Karpas-422 (cell line): ENCODE results near the gene TNKS1BP1. TPM values are rescaled to one million over a fixed set of nuclear protein-coding genes. Genes with fewer than 3 reads are reported as not detected.

ENCODE experiments used
- DNase-seq: peaks from one replicate; pipeline ENCODE4 v3.0.0-alpha.2; 2015
- H2AFZ ChIP-seq: fragments of 200-600 bp; sonication (generic); 2 replicates; pipeline ENCODE4 v1.6.1; 2014; ENCODE audit warnings: antibody characterized with exemption, low read length, mixed read lengths
- H3K27ac ChIP-seq: fragments of 200-600 bp; sonication (generic); 2 replicates; pipeline ENCODE4 v1.5.1; 2014; ENCODE audit warnings: mild to moderate bottlenecking, low read length, moderate library complexity
- H3K27me3 ChIP-seq: fragments of 200-600 bp; sonication (generic); 2 replicates; pipeline ENCODE4 v1.6.1; 2014; ENCODE audit warnings: low read length, mixed read lengths
- H3K36me3 ChIP-seq: fragments of 200-600 bp; sonication (generic); 2 replicates; pipeline ENCODE4 v1.6.1; 2014; ENCODE audit warnings: low read length, mixed read lengths; ENCODE audit not compliant: insufficient read depth
- H3K4me1 ChIP-seq: fragments of 200-600 bp; sonication (generic); 2 replicates; pipeline ENCODE4 v1.6.1; 2014; ENCODE audit warnings: mild to moderate bottlenecking, low read length, mixed read lengths
- H3K4me2 ChIP-seq: fragments of 200-600 bp; sonication (generic); 2 replicates; pipeline ENCODE4 v1.6.1; 2014; ENCODE audit warnings: low read length, low read depth, mild to moderate bottlenecking; ENCODE audit not compliant: poor library complexity, severe bottlenecking
- H3K4me3 ChIP-seq: fragments of 200-600 bp; sonication (generic); 2 replicates; pipeline ENCODE4 v1.5.1; 2014; ENCODE audit warnings: mild to moderate bottlenecking, antibody characterized with exemption, low read length, mixed read lengths
- H3K79me2 ChIP-seq: fragments of 200-600 bp; sonication (generic); 2 replicates; pipeline ENCODE4 v1.6.1; 2014; ENCODE audit warnings: mild to moderate bottlenecking, low read length, mixed read lengths
- H3K9ac ChIP-seq: fragments of 200-600 bp; sonication (generic); 2 replicates; pipeline ENCODE4 v1.6.0; 2014; ENCODE audit warnings: low read length
- H3K9me2 ChIP-seq: fragments of 200-600 bp; sonication (generic), shearing (Covaris generic); replicated peaks from 2 replicates; pipeline ENCODE4 v1.6.0; 2014; ENCODE audit warnings: mild to moderate bottlenecking, low read length, moderate library complexity; ENCODE audit not compliant: insufficient read depth
- H3K9me3 ChIP-seq: fragments of 300-700, 200-600 bp; sonication (generic); 2 replicates; pipeline ENCODE4 v1.6.1; 2014; ENCODE audit warnings: low read length, mixed read lengths
- H4K20me1 ChIP-seq: fragments of 200-600 bp; sonication (generic); 2 replicates; pipeline ENCODE4 v1.6.1; 2014; ENCODE audit warnings: mild to moderate bottlenecking, antibody characterized with exemption, low read length, low read depth; ENCODE audit not compliant: insufficient read depth
- total RNA-seq: library from RNA; depleted of rRNA; stranded (reverse); fragments of >200 nt; shearing (Covaris generic); gene quantifications from 2 replicates; pipeline ENCODE4 v1.2.3, GENCODE V29; 2014; ENCODE audit warnings: low replicate concordance

Gene TNKS1BP1
- total RNA-seq, 1 experiment from 2014 or later = 11.6 TPM

DNA sequence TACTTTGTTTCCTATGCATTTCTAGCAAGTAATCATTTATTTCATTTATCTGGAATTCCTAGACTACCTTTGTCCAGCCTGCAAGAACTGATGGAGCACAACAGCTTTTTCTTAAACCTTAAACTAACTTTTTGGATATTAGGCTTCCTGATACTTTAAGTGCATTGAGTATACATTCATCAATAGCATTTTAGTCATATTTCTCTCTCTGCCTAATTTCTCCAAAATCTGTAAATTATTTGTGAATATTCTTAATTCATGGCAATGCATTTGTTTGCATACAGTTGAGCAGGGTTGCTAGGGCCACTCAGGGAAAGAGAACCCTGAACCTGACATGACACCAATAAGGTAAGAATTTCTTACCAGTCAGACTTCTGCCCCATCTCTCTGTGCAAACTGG lies 58.6 kb downstream of the TNKS1BP1 start:
- no peak overlapping the region for H3K9ac ChIP-seq
- no peak overlapping the region for H3K27ac ChIP-seq
- no peak overlapping the region for H2AFZ ChIP-seq

DNA sequence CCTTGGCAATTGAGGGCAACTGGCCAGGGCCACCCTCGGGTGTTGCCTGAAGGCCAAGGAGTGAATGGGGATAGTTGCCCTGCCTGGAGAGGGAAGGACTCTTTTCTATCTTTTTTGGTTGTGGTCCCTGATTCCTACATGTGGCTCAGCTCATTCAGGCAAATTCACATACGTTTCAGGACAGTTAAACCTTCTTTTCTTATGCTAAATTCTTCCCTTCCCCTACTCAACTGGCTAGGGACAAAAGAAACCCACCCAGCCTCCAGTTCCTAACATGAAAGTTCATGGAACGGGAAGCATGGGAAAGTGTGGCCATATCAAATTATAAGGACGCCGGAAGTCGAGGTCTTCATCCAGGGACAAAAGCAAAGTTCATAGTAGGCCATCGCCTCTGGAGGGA lies 61.4 kb downstream of the TNKS1BP1 start:
- Histone ChIP-seq H3K4me3 (no peak overlapping the region), H2AFZ (no peak overlapping the region), H3K36me3 (no peaks in the 10 kb centered on the region), H4K20me1 (no peaks in the 10 kb centered on the region), H3K27me3 (peaks cover 3% of the 10 kb centered on the region; the same call in 1 of the 2 replicates), H3K9me2 (no peaks in the 10 kb centered on the region), H3K9ac (no peak overlapping the region), H3K79me2 (no peaks in the 10 kb centered on the region), H3K4me1 (no peaks in the 10 kb centered on the region), H3K27ac (no peak overlapping the region), H3K9me3 (no peaks in the 10 kb centered on the region), H3K4me2 (no peak overlapping the region)
- DNase-seq = no peak

More for the DNA sequence above, 58.6 kb downstream of the TNKS1BP1 start:
- Histone ChIP-seq H3K27me3 (peaks cover 3% of the 10 kb centered on the region; the same call in 1 of the 2 replicates), H3K9me3 (no peaks in the 10 kb centered on the region), H3K4me2 (no peak overlapping the region), H3K36me3 (no peaks in the 10 kb centered on the region), H3K9me2 (no peaks in the 10 kb centered on the region), H3K79me2 (no peaks in the 10 kb centered on the region), H3K4me1 (no peaks in the 10 kb centered on the region), H3K4me3 (no peak overlapping the region), H4K20me1 (no peaks in the 10 kb centered on the region)
- DNase-seq = no peak

DNA sequence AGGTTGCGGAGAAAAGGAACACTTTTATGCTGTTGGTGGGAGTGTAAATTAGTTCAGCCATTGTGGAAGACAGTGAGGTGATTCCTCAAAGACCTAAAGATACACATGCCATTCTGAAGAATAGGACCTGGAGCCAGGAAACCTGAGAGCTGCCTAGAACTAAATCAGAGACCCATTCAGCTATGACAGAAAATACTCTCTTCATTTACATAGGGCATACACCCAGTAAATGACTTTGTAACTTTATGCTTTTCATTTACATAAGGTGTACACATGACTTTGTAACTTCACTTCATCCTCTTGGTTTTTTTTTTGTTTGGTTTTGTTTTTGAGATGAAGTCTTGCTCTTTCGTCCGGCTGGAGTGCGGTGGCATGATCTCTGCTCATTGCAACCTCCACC lies 62.6 kb downstream of the TNKS1BP1 start:
- Histone ChIP-seq H3K9me3 (no peaks in the 10 kb centered on the region), H3K9ac (no peak overlapping the region), H3K4me3 (no peak overlapping the region), H3K27me3 (peaks cover 3% of the 10 kb centered on the region; the same call in 1 of the 2 replicates), H4K20me1 (no peaks in the 10 kb centered on the region), H3K9me2 (no peaks in the 10 kb centered on the region), H2AFZ (no peak overlapping the region), H3K36me3 (no peaks in the 10 kb centered on the region), H3K27ac (no peak overlapping the region), H3K4me2 (no peak overlapping the region), H3K4me1 (peaks cover 1% of the 10 kb centered on the region), H3K79me2 (no peaks in the 10 kb centered on the region)
- DNase-seq = no peak

DNA sequence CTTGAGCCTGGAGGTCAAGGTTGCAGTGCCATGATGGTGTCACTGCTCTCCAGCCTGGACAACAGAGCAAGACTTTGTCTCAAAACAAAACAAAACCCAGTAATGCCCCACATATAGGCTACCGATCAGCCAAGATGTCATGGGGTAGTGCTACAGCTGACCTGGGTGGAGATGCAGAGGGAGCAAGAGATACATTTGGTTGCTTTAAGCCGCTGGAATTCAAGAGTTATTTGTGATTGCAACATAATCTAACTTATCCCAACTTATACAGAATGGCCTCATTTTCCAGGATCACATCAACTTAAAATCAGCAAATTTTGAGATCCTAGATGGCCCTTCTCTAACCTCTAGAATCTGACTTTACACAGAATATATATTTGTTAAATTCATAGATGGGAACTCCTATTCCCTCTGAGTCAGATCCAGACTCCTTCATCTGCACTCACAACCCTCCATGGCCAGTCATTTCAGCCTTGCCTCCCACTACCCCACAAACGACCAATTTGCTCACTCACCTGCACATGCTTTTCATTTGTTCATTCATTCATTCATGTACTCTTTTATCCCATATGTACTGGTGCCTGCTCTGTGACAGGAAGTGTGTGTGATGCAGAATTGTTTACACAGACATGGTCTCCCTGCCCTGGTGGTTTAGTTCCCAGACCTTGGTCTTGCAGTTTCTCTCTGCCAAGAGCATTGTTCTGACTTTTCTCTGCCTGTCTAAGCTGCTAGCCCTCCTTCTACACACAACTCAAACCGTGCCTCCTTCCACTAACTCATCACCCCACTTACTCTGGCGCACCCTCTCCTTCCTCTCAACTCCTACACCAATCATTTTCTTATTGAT lies 63.6 kb downstream of the TNKS1BP1 start:
- Histone ChIP-seq H3K9ac (no peak overlapping the region), H3K9me2 (no peaks in the 10 kb centered on the region), H3K4me2 (no peak overlapping the region), H3K4me3 (no peak overlapping the region), H3K9me3 (no peaks in the 10 kb centered on the region), H3K4me1 (peaks cover 6% of the 10 kb centered on the region), H2AFZ (no peak overlapping the region), H3K79me2 (no peaks in the 10 kb centered on the region), H3K36me3 (no peaks in the 10 kb centered on the region), H4K20me1 (no peaks in the 10 kb centered on the region), H3K27me3 (peaks cover 2% of the 10 kb centered on the region; the same call in 1 of the 2 replicates), H3K27ac (no peak overlapping the region)
- DNase-seq = no peak

DNA sequence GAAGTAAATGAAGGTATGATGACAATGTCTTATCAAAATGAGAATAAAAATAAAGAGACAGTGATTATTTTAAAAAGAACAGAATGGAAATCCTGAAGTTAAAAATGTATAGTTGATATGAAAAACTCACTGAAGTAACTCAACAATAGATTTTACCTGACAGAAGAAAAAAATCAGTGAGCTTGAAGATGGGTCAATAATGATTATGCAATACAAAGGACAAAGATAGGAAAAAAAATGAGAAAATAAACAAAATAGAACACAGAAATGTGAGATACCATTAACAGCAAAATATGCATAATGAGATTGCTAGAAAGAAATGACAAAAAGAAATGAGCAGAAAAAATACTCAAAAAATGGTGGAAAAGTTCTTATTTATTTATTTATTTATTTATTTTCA lies 68.6 kb downstream of the TNKS1BP1 start:
- H3K79me2 ChIP-seq = no peaks in the 10 kb centered on the region
- no peak overlapping the region for H2AFZ ChIP-seq
- no peak overlapping the region for H3K4me3 ChIP-seq
- no peaks in the 10 kb centered on the region for H3K27me3 ChIP-seq
- H3K36me3 ChIP-seq = no peaks in the 10 kb centered on the region
- no peak overlapping the region for H3K27ac ChIP-seq
- no peak overlapping the region for H3K4me2 ChIP-seq
- no peaks in the 10 kb centered on the region for H4K20me1 ChIP-seq
- no peak overlapping the region for H3K9ac ChIP-seq
- peaks cover 6% of the 10 kb centered on the region for H3K4me1 ChIP-seq
- no peaks in the 10 kb centered on the region for H3K9me3 ChIP-seq
- no peak for DNase-seq
- no peaks in the 10 kb centered on the region for H3K9me2 ChIP-seq

DNA sequence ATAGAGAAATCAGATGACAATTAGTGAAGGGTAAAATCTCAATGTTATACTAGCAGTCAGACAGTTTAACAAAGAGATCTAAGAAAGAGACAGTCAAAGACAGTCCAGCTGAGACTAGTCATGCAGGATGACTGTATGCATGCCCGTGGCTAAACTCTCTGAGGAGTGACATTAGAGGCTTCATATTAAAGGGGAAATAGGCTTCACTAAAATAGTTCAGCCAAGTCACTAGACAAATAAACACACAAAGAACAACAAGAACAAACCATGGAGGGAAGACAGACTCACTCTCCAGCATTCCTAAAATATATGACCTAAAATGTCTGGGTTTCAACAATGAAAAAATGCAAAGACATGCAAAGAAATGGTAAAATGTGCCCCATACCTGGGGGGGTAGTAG lies 69.1 kb downstream of the TNKS1BP1 start:
- H3K27ac ChIP-seq = no peak overlapping the region
- DNase-seq = no peak
- H3K79me2 ChIP-seq = no peaks in the 10 kb centered on the region
- no peak overlapping the region for H3K4me3 ChIP-seq
- H3K4me1 ChIP-seq = peaks cover 6% of the 10 kb centered on the region
- H3K9ac ChIP-seq = no peak overlapping the region
- H3K27me3 ChIP-seq = no peaks in the 10 kb centered on the region
- H3K4me2 ChIP-seq = no peak overlapping the region
- no peaks in the 10 kb centered on the region for H3K36me3 ChIP-seq
- no peaks in the 10 kb centered on the region for H4K20me1 ChIP-seq
- H3K9me3 ChIP-seq = no peaks in the 10 kb centered on the region
- no peaks in the 10 kb centered on the region for H3K9me2 ChIP-seq
- no peak overlapping the region for H2AFZ ChIP-seq

DNA sequence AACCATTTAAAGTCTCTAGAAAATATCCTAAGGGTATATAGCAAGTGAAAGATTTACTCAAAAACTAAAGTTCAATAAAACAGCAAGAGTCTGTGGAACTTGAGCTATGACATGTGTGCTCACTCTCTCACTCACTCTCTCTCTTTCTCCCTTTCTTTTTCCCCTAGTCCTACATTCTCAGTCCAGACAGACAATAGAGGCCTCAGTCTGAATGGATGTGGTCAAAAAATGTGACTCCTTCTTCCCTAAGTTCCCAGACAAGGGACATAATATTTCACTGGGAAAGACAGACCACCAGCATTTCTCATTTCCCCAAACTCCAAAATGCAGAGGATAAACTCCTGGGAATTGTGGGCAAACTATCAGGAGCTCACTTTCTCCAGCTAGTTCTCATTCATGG lies 70.1 kb downstream of the TNKS1BP1 start:
- no peak for DNase-seq

DNA sequence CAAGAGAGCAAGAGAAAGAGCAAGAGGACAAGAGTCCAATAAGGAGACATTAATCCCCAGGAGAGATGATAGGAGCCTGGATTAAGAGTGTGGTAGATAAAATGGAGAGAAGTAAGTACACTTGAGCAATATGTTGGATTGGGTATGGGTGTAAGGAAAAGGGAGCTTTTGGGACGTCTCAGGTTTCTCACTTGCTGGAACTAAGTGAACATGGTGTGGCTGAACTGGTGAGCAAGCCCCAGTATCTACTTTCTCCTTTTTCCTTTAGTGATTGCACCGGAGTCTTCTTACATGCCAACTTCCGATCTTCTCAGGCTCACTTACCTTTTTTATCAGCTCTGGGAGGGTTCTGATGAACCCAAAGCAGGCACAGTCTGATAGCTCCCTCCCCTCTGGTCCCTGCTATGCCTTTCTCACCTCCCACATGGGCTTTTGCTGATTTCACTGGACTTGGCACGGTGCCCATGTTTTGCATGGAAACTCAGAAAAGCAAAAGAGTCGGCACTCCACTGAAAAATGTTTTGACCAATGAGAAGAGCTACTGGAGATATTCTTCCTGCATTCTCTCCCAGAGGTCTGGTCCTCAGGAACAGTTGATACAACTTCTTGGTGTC lies 73.2 kb downstream of the TNKS1BP1 start:
- Histone ChIP-seq H3K4me2 (no peak overlapping the region), H2AFZ (no peak overlapping the region), H3K27me3 (no peaks in the 10 kb centered on the region), H4K20me1 (no peaks in the 10 kb centered on the region), H3K4me3 (no peak overlapping the region), H3K36me3 (no peaks in the 10 kb centered on the region), H3K9ac (no peak overlapping the region), H3K9me2 (no peaks in the 10 kb centered on the region), H3K79me2 (no peaks in the 10 kb centered on the region), H3K4me1 (no peaks in the 10 kb centered on the region), H3K27ac (no peak overlapping the region), H3K9me3 (no peaks in the 10 kb centered on the region)
- DNase-seq = no peak

More for the DNA sequence above, 70.1 kb downstream of the TNKS1BP1 start:
- Histone ChIP-seq H3K9ac (no peak overlapping the region), H3K27ac (no peak overlapping the region), H3K9me2 (no peaks in the 10 kb centered on the region), H3K27me3 (no peaks in the 10 kb centered on the region), H3K79me2 (no peaks in the 10 kb centered on the region), H3K9me3 (no peaks in the 10 kb centered on the region), H3K4me1 (peaks cover 6% of the 10 kb centered on the region), H3K4me2 (no peak overlapping the region), H2AFZ (no peak overlapping the region), H4K20me1 (no peaks in the 10 kb centered on the region), H3K36me3 (no peaks in the 10 kb centered on the region), H3K4me3 (no peak overlapping the region)
